Heart right ventricle (tissue), 16 donors: ENCODE results near the gene TMEM63C. TPM values are rescaled to one million over a fixed set of nuclear protein-coding genes. Genes with fewer than 3 reads are reported as not detected.

ENCODE experiments used
- ATAC-seq, 8 donors: fragments of 200-7000 bp; cut with Tn5 transposase; one replicate each; pipeline ENCODE4 v1.9.1; 2020; ENCODE audit warnings: mild to moderate bottlenecking in 8 of 8, moderate library complexity in 8 of 8, moderate number of reproducible peaks in 1 of 8
- DNase-seq, 2 donors: peaks; one replicate each; pipeline ENCODE4 v3.0.0-alpha.2; 2020
- H3K27ac ChIP-seq, 10 donors: fragments of 200-600 bp; sonication (generic) in 2 of 10; one replicate each; pipeline versions ENCODE4 v1.5.0 to v1.8.0; 2020 to 2022; ENCODE audit warnings: mild to moderate bottlenecking in 3 of 10
- H3K27me3 ChIP-seq, 7 donors: fragments of 200-600 bp; one replicate each; pipeline ENCODE4 v1.8.0; 2021 to 2022; ENCODE audit warnings: mild to moderate bottlenecking in 2 of 7
- H3K36me3 ChIP-seq, 9 donors: fragments of 200-600 bp; sonication (generic) in 1 of 9; one replicate each; pipeline versions ENCODE4 v1.5.0 to v1.8.0; 2020 to 2022; ENCODE audit warnings: mild to moderate bottlenecking in 2 of 9
- H3K4me1 ChIP-seq, 9 donors: fragments of 200-600 bp; sonication (generic) in 1 of 9; one replicate each; pipeline versions ENCODE4 v1.5.0 to v1.8.0; 2020 to 2022; ENCODE audit warnings: mild to moderate bottlenecking in 4 of 9
- H3K4me3 ChIP-seq, 10 donors: fragments of 200-600 bp; sonication (generic) in 2 of 10; one replicate each; pipeline versions ENCODE4 v1.5.0 to v1.8.0; 2020 to 2022; ENCODE audit warnings: mild to moderate bottlenecking in 7 of 10, moderate library complexity in 2 of 10
- H3K9me3 ChIP-seq, 11 donors: fragments of 200-600 bp in 10 of 11; sonication (generic) in 2 of 11; one replicate each; pipeline versions ENCODE4 v1.5.0 to v1.8.0; 2013 to 2022; ENCODE audit warnings: mild to moderate bottlenecking in 2 of 11, control low read depth in 1 of 11, moderate library complexity in 1 of 11
- WGBS, 2 donors: extraction: QIAGEN DNeasy Blood & Tissue Kit; methylation state at CpG; one replicate each; pipeline ENCODE4 v1.1.7; 2013; ENCODE audit warnings: inconsistent platforms in 1 of 2; 5-methylcytosine and 5-hydroxymethylcytosine counted together
- intact Hi-C, 10 donors: fragments of 100-400 bp; cut with DNase I; formaldehyde crosslinking; loops; one replicate each; pipeline versions ENCODE4 v1.11.1 to v1.14.2; 2022
- polyA plus RNA-seq, 2 donors: library from polyadenylated mRNA; stranded (reverse); fragments of 200-250 nt; gene quantifications; one replicate each; pipeline ENCODE4 v1.2.3, GENCODE V29; 2013
- total RNA-seq, 10 donors: library from RNA; stranded (reverse); fragmentation: NEBNext Ultra II Directional in 3 of 10; extraction: Animal tissue kit (Norgen Biotek cat#: 25700) in 3 of 10; gene quantifications; one replicate each; pipeline versions ENCODE4 v1.2.1 to v1.2.4, GENCODE V29; 2021 to 2023
- TF ChIP-seq, protein P1 (sequence below), 9 donors: fragments of 200-600 bp; sonication (generic) in 2 of 9; IDR thresholded peaks; one replicate each; pipeline versions ENCODE4 v1.5.0 to v1.8.0; 2021 to 2022; ENCODE audit warnings: antibody characterized with exemption in 9 of 9, mild to moderate bottlenecking in 5 of 9, moderate library complexity in 1 of 9
- donor health status: Arrhythmogenic right ventricular cardiomyopathy.
- donor health status: ischemic (EF 13 %, LVEDD 7.1; RV severe dilation, severe dysfunction).
- donor health status: healthy with polysubstance abuse.
- donor health status: DM: no; HTN: yes; CAD: no.
- donor health status: DM: no; HTN: no; CAD: no.
- donor health status: ischemic (EF 25% LVEDD 6.9; RV normal size, moderate dysfunction).
- donor health status: ischemic (EF 25% LVEDD 5.7; RV mildly dilated, moderate dysfunction).
- donor health status: healthy.
- donor health status: DM: yes; HTN: yes; CAD: no.
- donor health status: Ischemic cardiomyopathy.
- donor health status: ischemic (EF 35%, LVEDD 5.7; RV mildly dilated, moderate dysfunction).
- donor health status: nonischemic (EF 11% LVEDD 7.7; RV severe dilation, severe dysfunction).
- donor health status: DM: yes; HTN: yes; CAD: no.
- donor health status: PGD.
- donor health status: ischemic (EF 29% LVEDD 5.4; RV normal size, mild dysfunction).
- donor health status: nonischemic (EF 23%, LVEDD 6.1; RV moderate dilation, normal function).

The TMEM63C gene
- total and polyA plus RNA-seq, 12 donors: under 0.01 to 7.2 (median 0.53) TPM

DNA sequence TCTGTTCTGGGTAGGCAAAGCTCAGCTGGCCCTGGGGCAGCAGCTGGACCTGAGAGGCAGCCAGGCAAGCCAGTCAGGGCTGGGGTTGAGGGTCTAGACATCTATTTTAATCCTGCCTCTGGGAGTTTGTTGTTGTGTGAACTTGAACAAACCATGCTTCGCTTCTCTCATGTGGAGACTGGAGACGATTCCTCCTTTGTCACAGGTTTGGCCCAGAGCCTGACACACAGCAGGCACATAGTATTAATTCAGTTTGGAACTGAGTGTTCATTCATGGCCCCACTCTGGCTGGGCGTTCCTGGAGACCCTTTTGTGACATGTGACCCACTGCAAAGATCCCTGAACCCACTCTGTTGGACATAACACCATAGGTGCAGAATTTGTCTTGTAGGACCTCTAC lies 50.1 kb downstream of the TMEM63C start:
- Histone ChIP-seq H3K36me3 (no peaks in the 10 kb centered on the region), H3K4me1 (no peaks in the 10 kb centered on the region), H3K27ac (no peak overlapping the region), H3K27me3 (peaks cover 0 to 5% (median 0%) of the 10 kb centered on the region in 7 donors), H3K4me3 (no peak overlapping the region), H3K9me3 (peaks cover 0 to 11% (median 0%) of the 10 kb centered on the region in 11 donors)
- intact Hi-C loops: no loop called here
- TF ChIP-seq, protein P1, sequence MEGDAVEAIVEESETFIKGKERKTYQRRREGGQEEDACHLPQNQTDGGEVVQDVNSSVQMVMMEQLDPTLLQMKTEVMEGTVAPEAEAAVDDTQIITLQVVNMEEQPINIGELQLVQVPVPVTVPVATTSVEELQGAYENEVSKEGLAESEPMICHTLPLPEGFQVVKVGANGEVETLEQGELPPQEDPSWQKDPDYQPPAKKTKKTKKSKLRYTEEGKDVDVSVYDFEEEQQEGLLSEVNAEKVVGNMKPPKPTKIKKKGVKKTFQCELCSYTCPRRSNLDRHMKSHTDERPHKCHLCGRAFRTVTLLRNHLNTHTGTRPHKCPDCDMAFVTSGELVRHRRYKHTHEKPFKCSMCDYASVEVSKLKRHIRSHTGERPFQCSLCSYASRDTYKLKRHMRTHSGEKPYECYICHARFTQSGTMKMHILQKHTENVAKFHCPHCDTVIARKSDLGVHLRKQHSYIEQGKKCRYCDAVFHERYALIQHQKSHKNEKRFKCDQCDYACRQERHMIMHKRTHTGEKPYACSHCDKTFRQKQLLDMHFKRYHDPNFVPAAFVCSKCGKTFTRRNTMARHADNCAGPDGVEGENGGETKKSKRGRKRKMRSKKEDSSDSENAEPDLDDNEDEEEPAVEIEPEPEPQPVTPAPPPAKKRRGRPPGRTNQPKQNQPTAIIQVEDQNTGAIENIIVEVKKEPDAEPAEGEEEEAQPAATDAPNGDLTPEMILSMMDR (IDR thresholded peaks at IDR 0.05): no peak
- no peak for ATAC-seq
- 63 to 65% methylated on average over 3 of the region's 3 CpGs for WGBS, 2 donors
- no peak for DNase-seq

- H3K27ac ChIP-seq: no peak overlapping the region
- TF ChIP-seq, protein P1 (IDR thresholded peaks at IDR 0.05): no peak
- no peaks in the 10 kb centered on the region for H3K9me3 ChIP-seq
- DNase-seq (no peak), ATAC-seq (no peak)
- H3K36me3 ChIP-seq: no peaks in the 10 kb centered on the region
- WGBS, 2 donors: 68 to 69% methylated on average over 7 of the region's 7 CpGs
- H3K27me3 ChIP-seq: peaks cover 0 to 7% (median 0%) of the 10 kb centered on the region in 7 donors
- H3K4me1 ChIP-seq: no peaks in the 10 kb centered on the region
- intact Hi-C loops: no loop called here
- H3K4me3 ChIP-seq: no peak overlapping the region
Measured at GRCh38 chr14:77236814-77237213, 55.2 kb downstream of the TMEM63C start.

DNA sequence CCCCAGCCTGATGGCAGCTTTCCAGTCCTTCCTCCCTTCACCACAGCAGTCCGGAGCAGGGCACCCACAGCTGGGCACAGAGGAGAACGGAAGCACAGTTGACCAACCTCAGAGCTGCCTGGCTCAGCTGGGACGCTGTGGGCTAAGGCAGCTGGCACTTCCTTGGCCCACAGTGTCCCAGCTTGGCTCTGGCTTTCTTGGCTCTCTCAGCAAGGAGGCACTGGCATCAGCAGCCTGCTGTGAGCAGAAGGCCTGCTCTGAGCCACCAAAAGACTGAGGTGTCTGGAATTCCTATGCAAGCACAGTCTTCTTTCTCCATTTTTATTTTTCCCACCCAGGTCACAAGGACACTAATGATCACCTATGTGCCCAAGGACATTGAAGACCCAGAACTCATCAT lies 56.8 kb downstream of the TMEM63C start:
- ATAC-seq (no peak), DNase-seq (no peak)
- H3K27me3 ChIP-seq: peaks cover 0 to 7% (median 0%) of the 10 kb centered on the region in 7 donors
- TF ChIP-seq, protein P1 (IDR thresholded peaks at IDR 0.05): no peak
- no peaks in the 10 kb centered on the region for H3K9me3 ChIP-seq
- intact Hi-C loops: no loop called here
- H3K4me3 ChIP-seq: no peak overlapping the region
- no peaks in the 10 kb centered on the region for H3K36me3 ChIP-seq
- H3K27ac ChIP-seq: no peak overlapping the region
- no peaks in the 10 kb centered on the region for H3K4me1 ChIP-seq
- 78 to 87% methylated on average over 3 of the region's 3 CpGs for WGBS, 2 donors

- DNase-seq: no peak
- intact Hi-C loops: no loop called here
- no peaks in the 10 kb centered on the region for H3K36me3 ChIP-seq
- H3K9me3 ChIP-seq: no peaks in the 10 kb centered on the region
- WGBS, 2 donors: 49 to 50% methylated on average over 4 of the region's 4 CpGs
- H3K27ac ChIP-seq: no peak overlapping the region
- no peak overlapping the region for H3K4me3 ChIP-seq
- no peaks in the 10 kb centered on the region for H3K4me1 ChIP-seq
- no peak for ATAC-seq
- TF ChIP-seq, protein P1 (IDR thresholded peaks at IDR 0.05): no peak
- H3K27me3 ChIP-seq: peaks cover 0 to 7% (median 0%) of the 10 kb centered on the region in 7 donors
Measured at GRCh38 chr14:77238996-77239395, 57.4 kb downstream of the TMEM63C start.
